Gastrocnemius medialis (tissue), 4 donors: ENCODE data around the gene CFAP299. TPM values are rescaled to one million over a fixed set of nuclear protein-coding genes. Genes with fewer than 3 reads are reported as not detected.
"Not testable (repeated sequence)": the region's sequence is repeated elsewhere in the genome, so short reads cannot be mapped to it uniquely, and the experiment has no call there.

ENCODE experiments used
- ATAC-seq, 2 donors: fragments of 150-250 bp; one replicate each; pipeline ENCODE4 v1.9.1; 2016
- DNase-seq, 2 donors: peaks; one replicate each; pipeline ENCODE4 v3.0.0-alpha.2; 2019
- H3K27ac ChIP-seq, 4 donors: fragments of 200-600 bp; sonication (generic); 1 replicate in 1 of 4; 2 replicates in 3 of 4; pipeline ENCODE4 v1.5.1; 2016 to 2018; ENCODE audit warnings: mild to moderate bottlenecking in 2 of 4, moderate library complexity in 1 of 4
- H3K27me3 ChIP-seq, 3 donors: fragments of 200-600 bp; sonication (generic) in 2 of 3; 1 replicate in 1 of 3; 2 replicates in 2 of 3; pipeline versions ENCODE4 v1.5.1 to v1.6.0; 2016 to 2019; ENCODE audit warnings: mild to moderate bottlenecking in 1 of 3, moderate library complexity in 1 of 3
- H3K36me3 ChIP-seq, 2 donors: fragments of 200-600 bp; sonication (generic) in 1 of 2; one replicate each; pipeline ENCODE4 v1.5.1; 2017 to 2018
- H3K4me1 ChIP-seq, 2 donors: fragments of 200-600 bp; sonication (generic) in 1 of 2; one replicate each; pipeline ENCODE4 v1.5.1; 2016 to 2017; ENCODE audit warnings: mild to moderate bottlenecking in 2 of 2
- H3K4me3 ChIP-seq, 4 donors: fragments of 200-600 bp; sonication (generic) in 3 of 4; 1 replicate in 1 of 4; 2 replicates in 3 of 4; pipeline ENCODE4 v1.5.1; 2016 to 2019; ENCODE audit warnings: mild to moderate bottlenecking in 2 of 4
- H3K9me3 ChIP-seq, 3 donors: fragments of 200-600 bp; sonication (generic) in 2 of 3; 1 replicate in 1 of 3; 2 replicates in 2 of 3; pipeline ENCODE4 v1.5.1; 2016 to 2019
- CTCF ChIP-seq, 5 experiments: fragments of 450-650 bp in 3 of 5; fragments of 200-600 bp in 2 of 5; sonication (generic) in 2 of 5; IDR thresholded peaks in 4 of 5; conservative IDR thresholded peaks in 1 of 5; 1 replicate in 4 of 5; 2 replicates in 1 of 5; pipeline ENCODE4 v1.5.1; 2016 to 2019; ENCODE audit warnings: antibody characterized with exemption in 5 of 5, mild to moderate bottlenecking in 3 of 5, moderate library complexity in 3 of 5
- POLR2A ChIP-seq, 2 donors: fragments of 450-650 bp; IDR thresholded peaks; one replicate each; pipeline ENCODE4 v1.6.1; 2017; ENCODE audit warnings: antibody characterized with exemption in 2 of 2, mild to moderate bottlenecking in 2 of 2, moderate library complexity in 2 of 2
- in situ Hi-C, 4 donors: fragments of 200-750 bp; cut with MboI; loops; one replicate each; pipeline versions ENCODE4 v1.15.0 to v1.8.0; 2017; ENCODE audit warnings: low sequenced_read_pairs in 4 of 4
- intact Hi-C: fragments of 100-400 bp; cut with DNase I; formaldehyde crosslinking; loops from one replicate; pipeline ENCODE4 v1.15.1; 2023; ENCODE audit warnings: low total_unique reads
- total RNA-seq, 4 donors: library from RNA; depleted of rRNA; stranded (reverse); fragments of >200 nt; gene quantifications; one replicate each; pipeline versions ENCODE4 v1.1.0 to v1.2.3, GENCODE V29; 2016

CFAP299 gene
- total RNA-seq, 4 donors from 2014 or later, result not detected

DNA sequence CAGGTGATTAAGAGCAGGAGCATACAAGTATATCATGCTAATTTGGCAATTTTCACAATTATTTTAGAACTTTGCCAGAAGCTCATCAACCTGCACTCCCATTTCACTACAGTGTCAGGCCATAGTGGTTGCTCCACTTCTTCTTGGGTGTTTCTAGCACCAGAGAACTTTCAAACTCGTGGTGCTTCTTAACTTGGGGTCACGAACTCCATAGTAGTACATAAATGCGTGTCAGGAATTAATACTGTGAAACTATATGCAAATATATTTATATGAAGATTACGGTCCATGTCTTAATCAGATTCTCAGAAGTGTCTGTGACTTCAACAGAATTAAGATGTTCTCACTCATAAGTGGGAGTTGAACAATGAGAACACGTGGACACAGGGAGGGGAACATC is 440.6 kb downstream of the CFAP299 start:
- intact Hi-C loops, result no loop called here
- in situ Hi-C loops, result no loop called here
- no peaks in the 10 kb centered on the region for H3K36me3 ChIP-seq
- no peak overlapping the region for H3K27ac ChIP-seq
- no peaks in the 10 kb centered on the region for H3K9me3 ChIP-seq
- H3K27me3 ChIP-seq, result no peaks in the 10 kb centered on the region
- H3K4me3 ChIP-seq, result no peak overlapping the region
- DNase-seq, result no peak
- TF ChIP-seq POLR2A (IDR thresholded peaks at IDR 0.05), result no peak
- no peaks in the 10 kb centered on the region for H3K4me1 ChIP-seq
- ATAC-seq, result no peak

GRCh38 chr4:80781431-80781830 is 445.9 kb downstream of the CFAP299 start:
- H3K27me3 ChIP-seq, result no peaks in the 10 kb centered on the region
- DNase-seq (no peak), ATAC-seq (no peak)
- H3K36me3 ChIP-seq, result no peaks in the 10 kb centered on the region
- H3K27ac ChIP-seq, result no peak overlapping the region
- intact Hi-C loops, result no loop called here
- in situ Hi-C loops, result no loop called here
- TF ChIP-seq CTCF (IDR thresholded peaks at IDR 0.05 in 4 of 5, conservative IDR thresholded peaks at IDR 0.05 in 1 of 5) (no peak), POLR2A (IDR thresholded peaks at IDR 0.05) (no peak)
- no peak overlapping the region for H3K4me3 ChIP-seq
- no peaks in the 10 kb centered on the region for H3K4me1 ChIP-seq
- no peaks in the 10 kb centered on the region for H3K9me3 ChIP-seq

GRCh38 chr4:80787306-80787705 is 451.8 kb downstream of the CFAP299 start:
- no peaks in the 10 kb centered on the region for H3K27me3 ChIP-seq
- intact Hi-C loops, result no loop called here
- H3K9me3 ChIP-seq, result no peaks in the 10 kb centered on the region
- ATAC-seq (no peak), DNase-seq (no peak)
- no peak overlapping the region for H3K4me3 ChIP-seq
- TF ChIP-seq CTCF (IDR thresholded peaks at IDR 0.05 in 4 of 5, conservative IDR thresholded peaks at IDR 0.05 in 1 of 5), result no peak
- TF ChIP-seq POLR2A (IDR thresholded peaks at IDR 0.05), result no peak
- no peaks in the 10 kb centered on the region for H3K36me3 ChIP-seq
- no peak overlapping the region for H3K27ac ChIP-seq
- no peaks in the 10 kb centered on the region for H3K4me1 ChIP-seq
- in situ Hi-C loops, result no loop called here

GRCh38 chr4:80788798-80789197 is 453.3 kb downstream of the CFAP299 start:
- DNase-seq (no peak), ATAC-seq (no peak)
- intact Hi-C loops, result no loop called here
- no peaks in the 10 kb centered on the region for H3K36me3 ChIP-seq
- no peaks in the 10 kb centered on the region for H3K9me3 ChIP-seq
- in situ Hi-C loops, result no loop called here
- H3K4me3 ChIP-seq, result no peak overlapping the region
- TF ChIP-seq POLR2A (IDR thresholded peaks at IDR 0.05), result no peak
- no peak for TF ChIP-seq CTCF (IDR thresholded peaks at IDR 0.05 in 4 of 5, conservative IDR thresholded peaks at IDR 0.05 in 1 of 5)
- no peak overlapping the region for H3K27ac ChIP-seq
- H3K4me1 ChIP-seq, result no peaks in the 10 kb centered on the region
- no peaks in the 10 kb centered on the region for H3K27me3 ChIP-seq

DNA sequence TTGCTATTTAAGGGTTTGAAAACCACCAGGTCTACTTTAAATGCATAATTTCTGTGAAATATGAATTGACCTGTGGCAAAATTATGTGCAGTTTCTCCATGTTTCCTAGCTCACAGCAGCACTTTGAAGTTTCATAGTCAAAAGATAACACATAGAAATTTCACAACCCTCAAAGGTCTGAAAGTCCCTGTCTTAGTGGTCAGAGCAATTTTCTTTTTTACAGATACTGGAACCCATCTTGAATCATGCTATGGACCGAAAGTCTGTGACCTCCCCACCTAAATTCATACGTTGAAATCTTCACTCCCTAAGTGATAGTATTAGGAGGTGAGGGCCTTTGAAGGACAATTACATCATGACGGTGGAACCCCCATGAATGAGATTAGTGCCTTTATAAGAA is 454.6 kb downstream of the CFAP299 start:
- TF ChIP-seq POLR2A (IDR thresholded peaks at IDR 0.05) (no peak), CTCF (IDR thresholded peaks at IDR 0.05 in 4 of 5, conservative IDR thresholded peaks at IDR 0.05 in 1 of 5) (no peak)
- H3K36me3 ChIP-seq, result no peaks in the 10 kb centered on the region
- no peak for DNase-seq
- intact Hi-C loops (no loop called here), in situ Hi-C loops (no loop called here)
- no peaks in the 10 kb centered on the region for H3K27me3 ChIP-seq
- no peak overlapping the region for H3K27ac ChIP-seq
- no peaks in the 10 kb centered on the region for H3K4me1 ChIP-seq
- ATAC-seq, result no peak
- no peaks in the 10 kb centered on the region for H3K9me3 ChIP-seq
- no peak overlapping the region for H3K4me3 ChIP-seq

- H3K9me3 ChIP-seq, H3K27ac ChIP-seq, ATAC-seq, H3K27me3 ChIP-seq, H3K36me3 ChIP-seq, H3K4me1 ChIP-seq, H3K4me3 ChIP-seq, DNase-seq, in situ Hi-C loops, intact Hi-C loops: not testable (repeated sequence)
Observed at GRCh38 chr4:80793660-80794059, 458.1 kb downstream of the CFAP299 start.
